HepG2 (cell line): ENCODE data around the gene PPP2R2D. TPM values are rescaled to one million over a fixed set of nuclear protein-coding genes. Genes with fewer than 3 reads are reported as not detected.

Experiments
- CSRNP1 ChIP-seq: sonication (generic); formaldehyde crosslinking; IDR thresholded peaks from 2 replicates; pipeline ENCODE4 v1.8.1; 2023; ENCODE audit warnings: mild to moderate bottlenecking, missing genetic modification reagents
- EED ChIP-seq: sonication (generic); formaldehyde crosslinking; IDR thresholded peaks from 2 replicates; pipeline ENCODE4 v1.5.0; 2020; ENCODE audit warnings: mild to moderate bottlenecking, missing genetic modification reagents
- EP300 ChIP-seq, 3 experiments: sonication (generic) in 1 of 3; formaldehyde crosslinking in 1 of 3; IDR thresholded peaks; 2 replicates each; pipeline versions ENCODE4 v1.5.1 to v1.6.1; 2011 to 2020; ENCODE audit warnings: low read depth in 2 of 3, low read length in 2 of 3, borderline replicate concordance in 1 of 3, improper control_type of control experiment in 1 of 3, mild to moderate bottlenecking in 1 of 3, missing genetic modification reagents in 1 of 3, moderate library complexity in 1 of 3
- FIP1L1 ChIP-seq: fragments of 200-400 bp; formaldehyde crosslinking; IDR thresholded peaks from 2 replicates; pipeline ENCODE4 v1.6.1; 2018; ENCODE audit warnings: low read depth, mild to moderate bottlenecking, low read length, moderate library complexity, borderline replicate concordance; ENCODE audit not compliant: insufficient read depth
- FOXO1 ChIP-seq: sonication (generic); formaldehyde crosslinking; IDR thresholded peaks from 2 replicates; pipeline ENCODE4 v1.4.0; 2020; ENCODE audit warnings: missing genetic modification reagents
- HDAC1 ChIP-seq: sonication (generic); formaldehyde crosslinking; IDR thresholded peaks from 2 replicates; pipeline ENCODE4 v1.5.1; 2020; ENCODE audit warnings: mild to moderate bottlenecking, missing genetic modification reagents
- HNRNPLL ChIP-seq: fragments of 200-400 bp; formaldehyde crosslinking; IDR thresholded peaks from 2 replicates; pipeline ENCODE4 v1.6.1; 2017; ENCODE audit warnings: mild to moderate bottlenecking, low read depth, low read length; ENCODE audit not compliant: poor library complexity, severe bottlenecking
- KDM3A ChIP-seq: IDR thresholded peaks from 2 replicates; pipeline ENCODE4 v1.6.1; 2018; ENCODE audit warnings: low read depth, missing compliant biosample characterization
- MED13 ChIP-seq: sonication (generic); formaldehyde crosslinking; IDR thresholded peaks from 2 replicates; pipeline ENCODE4 v1.5.0; 2020; ENCODE audit warnings: missing genetic modification reagents
- SALL1 ChIP-seq: sonication (generic); formaldehyde crosslinking; IDR thresholded peaks from 2 replicates; pipeline ENCODE4 v1.8.0; 2022; ENCODE audit warnings: mild to moderate bottlenecking, missing genetic modification reagents
- SP2 ChIP-seq: sonication (generic); formaldehyde crosslinking; IDR thresholded peaks from 2 replicates; pipeline ENCODE4 v1.5.1; 2020; ENCODE audit warnings: mild to moderate bottlenecking, missing genetic modification reagents
- SP5 ChIP-seq: IDR thresholded peaks from 2 replicates; pipeline ENCODE4 v1.6.1; 2016; ENCODE audit warnings: low read depth, borderline replicate concordance
- TP53 ChIP-seq: sonication (generic); formaldehyde crosslinking; conservative IDR thresholded peaks from 2 replicates; pipeline ENCODE4 v1.4.0; 2020; ENCODE audit warnings: missing genetic modification reagents
- UBTF ChIP-seq: sonication (generic); formaldehyde crosslinking; IDR thresholded peaks from 2 replicates; pipeline ENCODE4 v1.4.0; 2020; ENCODE audit warnings: mild to moderate bottlenecking, missing genetic modification reagents
- ZNF143 ChIP-seq: sonication (generic); formaldehyde crosslinking; IDR thresholded peaks from 2 replicates; pipeline ENCODE4 v1.4.0; 2020; ENCODE audit warnings: missing genetic modification reagents
- ZNF225 ChIP-seq: sonication (generic); formaldehyde crosslinking; IDR thresholded peaks from 2 replicates; pipeline ENCODE4 v1.4.0; 2020; ENCODE audit warnings: mild to moderate bottlenecking, missing genetic modification reagents
- ZNF275 ChIP-seq: sonication (generic); formaldehyde crosslinking; IDR thresholded peaks from 2 replicates; pipeline ENCODE4 v1.8.0; 2022; ENCODE audit warnings: missing genetic modification reagents, mild to moderate bottlenecking, inconsistent platforms, borderline replicate concordance
- ZNF3 ChIP-seq: IDR thresholded peaks from 2 replicates; pipeline ENCODE4 v1.7.0; 2017; ENCODE audit warnings: inconsistent platforms
- ZNF34 ChIP-seq: sonication (generic); formaldehyde crosslinking; IDR thresholded peaks from 2 replicates; pipeline ENCODE4 v1.4.0; 2020; ENCODE audit warnings: mild to moderate bottlenecking, missing genetic modification reagents, borderline replicate concordance
- ZNF563 ChIP-seq: sonication (generic); formaldehyde crosslinking; IDR thresholded peaks from 2 replicates; pipeline ENCODE4 v1.8.0; 2022; ENCODE audit warnings: mild to moderate bottlenecking, moderate library complexity, missing genetic modification reagents
- ZNF576 ChIP-seq: sonication (generic); formaldehyde crosslinking; IDR thresholded peaks from 2 replicates; pipeline ENCODE4 v1.4.0; 2020; ENCODE audit warnings: mild to moderate bottlenecking, missing genetic modification reagents
- ZNF580 ChIP-seq: IDR thresholded peaks from 2 replicates; pipeline ENCODE4 v1.6.1; 2016; ENCODE audit warnings: low read depth, borderline replicate concordance
- ZNF761 ChIP-seq: sonication (generic); formaldehyde crosslinking; conservative IDR thresholded peaks from 2 replicates; pipeline ENCODE4 v1.4.0; 2020; ENCODE audit warnings: mild to moderate bottlenecking, missing genetic modification reagents
- polyA plus RNA-seq, 8 experiments: library from polyadenylated mRNA; depleted of rRNA in 3 of 8; stranded (reverse) in 7 of 8; unstranded in 1 of 8; fragments of >200 nt; fragmentation: Illumina TruSeq in 4 of 8; extraction: Trizol in 4 of 8; gene quantifications; 2 replicates each; pipeline versions ENCODE4 v1.2.1 to v1.2.3, GENCODE V29; 2011 to 2016; ENCODE audit warnings: low read depth in 4 of 8, missing spikeins in 1 of 8, mixed read lengths in 1 of 8; ENCODE audit not compliant: insufficient read depth in 1 of 8
- total RNA-seq, 5 experiments: library from RNA; depleted of rRNA; stranded (reverse); fragments of >200 nt; fragmentation: Illumina TruSeq; extraction: Trizol; gene quantifications; 2 replicates each; pipeline ENCODE4 v1.2.3, GENCODE V29; 2016; ENCODE audit warnings: low read depth in 1 of 5

Gene PPP2R2D
- total and polyA plus RNA-seq, 2 of the 13 experiments (the other 11 are each of a cell fraction or from before 2014, with no cell fraction given), result 32.7 to 33.2 TPM

GRCh38 chr10:131900350-131901152 lies at the start of gene PPP2R2D (continued):
- TF ChIP-seq SALL1 (CRISPR knock-in tag) (peak; percentile 42; the same call in 1 of the 2 replicates), FIP1L1 (no peak), ZNF275 (CRISPR knock-in tag) (0 out of 2 replicates have a peak, but pooled peaks have one; percentile 50), KDM3A (CRISPR knock-in tag) (0 out of 2 replicates have a peak, but pooled peaks have one; percentile 16), SP2 (CRISPR knock-in tag) (peak; percentile 95), EP300 (IDR thresholded peaks at IDR 0.05; ENCODE audit: low read depth in 2 of 2, low read length in 2 of 2) (no peak), EP300 (CRISPR knock-in tag; IDR thresholded peaks at IDR 0.05; ENCODE audit: borderline replicate concordance) (no peak), ZNF580 (CRISPR knock-in tag) (no peak), FOXO1 (0 out of 2 replicates have a peak, but pooled peaks have one; percentile 3), ZNF34 (CRISPR knock-in tag) (no peak), ZNF3 (CRISPR knock-in tag) (no peak), MED13 (CRISPR knock-in tag) (0 out of 2 replicates have a peak, but pooled peaks have one; percentile 23), HNRNPLL (peak; percentile 68), ZNF225 (CRISPR knock-in tag) (0 out of 2 replicates have a peak, but pooled peaks have one; percentile 40), TP53 (CRISPR knock-in tag) (no peak), HDAC1 (CRISPR knock-in tag) (peak; percentile 53), ZNF563 (CRISPR knock-in tag) (0 out of 2 replicates have a peak, but pooled peaks have one; percentile 33), ZNF143 (CRISPR knock-in tag) (peak; percentile 57), ZNF761 (CRISPR knock-in tag) (no peak), UBTF (CRISPR knock-in tag) (peak; percentile 39; the same call in 1 of the 2 replicates), SP5 (CRISPR knock-in tag) (peak; percentile 62), EED (CRISPR knock-in tag) (peak; percentile 71; the same call in 1 of the 2 replicates), CSRNP1 (CRISPR knock-in tag) (0 out of 2 replicates have a peak, but pooled peaks have one; percentile 63), ZNF576 (CRISPR knock-in tag) (no peak)
